ENCODE data around the gene SLC8A2.

SLC8A2 gene

DNA sequence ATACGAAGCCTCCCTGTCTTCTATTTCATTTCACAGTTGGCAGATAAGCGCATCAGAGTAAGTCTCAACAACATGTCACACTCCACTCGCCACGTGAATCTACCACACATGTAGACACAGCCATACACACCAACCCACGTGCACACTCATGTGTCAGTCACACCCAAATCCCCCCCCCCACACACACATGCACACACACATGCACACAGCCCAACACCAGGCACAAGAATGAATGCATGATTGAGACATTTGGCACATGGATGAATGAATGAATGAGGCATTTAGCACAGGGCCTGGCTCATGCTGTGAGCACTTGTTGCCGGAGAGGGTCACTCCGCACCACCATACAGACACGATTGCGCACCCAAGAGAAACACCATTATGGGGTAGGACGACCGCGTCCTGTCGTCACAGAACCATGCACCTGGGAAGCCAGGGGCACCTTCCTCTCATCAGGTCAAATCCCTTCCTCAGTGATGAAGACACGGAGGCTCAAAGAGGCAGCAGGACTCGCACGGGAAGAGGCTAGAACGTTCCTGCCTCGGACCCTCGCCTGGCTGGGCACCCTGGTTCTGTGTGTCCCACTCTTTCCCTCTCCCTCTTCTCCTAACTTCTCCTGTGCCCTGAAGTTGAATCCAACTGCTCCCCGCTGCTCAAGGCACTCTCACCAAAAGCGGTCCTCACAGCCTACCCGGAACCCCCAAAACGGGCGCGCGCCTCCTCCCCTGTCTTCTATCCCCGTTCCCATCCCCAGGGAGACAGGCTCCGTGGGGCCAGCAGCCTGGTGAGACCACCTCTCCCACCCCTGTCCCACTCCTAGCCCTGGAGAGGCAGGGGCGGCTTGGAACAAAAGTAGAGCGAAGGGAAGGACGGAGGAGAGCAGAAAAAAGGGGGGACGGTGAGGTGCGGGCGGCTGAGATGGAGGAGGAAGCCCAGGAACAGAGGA is 53.7 kb downstream of the SLC8A2 start:
- Histone ChIP-seq H3K79me2 (no peaks in the 10 kb centered on the region), H3K27ac (no peak overlapping the region), H3K9ac (no peak overlapping the region), H2AFZ (no peak overlapping the region), H3K4me2 (ENCODE audit: low read length) (no peak overlapping the region), H3K4me1 (no peaks in the 10 kb centered on the region), H3K4me3 (ENCODE audit: low read depth, low read length) (no peak overlapping the region), H3K36me3 (ENCODE audit: control insufficient read depth, insufficient read depth, low read length) (no peaks in the 10 kb centered on the region), H3K9me3 (ENCODE audit: control insufficient read depth, low read length) (no peaks in the 10 kb centered on the region), H3K27me3 (ENCODE audit: control insufficient read depth, insufficient read depth, low read length) (peaks cover 11% of the 10 kb centered on the region)
- TF ChIP-seq, protein P1, sequence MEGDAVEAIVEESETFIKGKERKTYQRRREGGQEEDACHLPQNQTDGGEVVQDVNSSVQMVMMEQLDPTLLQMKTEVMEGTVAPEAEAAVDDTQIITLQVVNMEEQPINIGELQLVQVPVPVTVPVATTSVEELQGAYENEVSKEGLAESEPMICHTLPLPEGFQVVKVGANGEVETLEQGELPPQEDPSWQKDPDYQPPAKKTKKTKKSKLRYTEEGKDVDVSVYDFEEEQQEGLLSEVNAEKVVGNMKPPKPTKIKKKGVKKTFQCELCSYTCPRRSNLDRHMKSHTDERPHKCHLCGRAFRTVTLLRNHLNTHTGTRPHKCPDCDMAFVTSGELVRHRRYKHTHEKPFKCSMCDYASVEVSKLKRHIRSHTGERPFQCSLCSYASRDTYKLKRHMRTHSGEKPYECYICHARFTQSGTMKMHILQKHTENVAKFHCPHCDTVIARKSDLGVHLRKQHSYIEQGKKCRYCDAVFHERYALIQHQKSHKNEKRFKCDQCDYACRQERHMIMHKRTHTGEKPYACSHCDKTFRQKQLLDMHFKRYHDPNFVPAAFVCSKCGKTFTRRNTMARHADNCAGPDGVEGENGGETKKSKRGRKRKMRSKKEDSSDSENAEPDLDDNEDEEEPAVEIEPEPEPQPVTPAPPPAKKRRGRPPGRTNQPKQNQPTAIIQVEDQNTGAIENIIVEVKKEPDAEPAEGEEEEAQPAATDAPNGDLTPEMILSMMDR (IDR thresholded peaks at IDR 0.05), result no peak

DNA sequence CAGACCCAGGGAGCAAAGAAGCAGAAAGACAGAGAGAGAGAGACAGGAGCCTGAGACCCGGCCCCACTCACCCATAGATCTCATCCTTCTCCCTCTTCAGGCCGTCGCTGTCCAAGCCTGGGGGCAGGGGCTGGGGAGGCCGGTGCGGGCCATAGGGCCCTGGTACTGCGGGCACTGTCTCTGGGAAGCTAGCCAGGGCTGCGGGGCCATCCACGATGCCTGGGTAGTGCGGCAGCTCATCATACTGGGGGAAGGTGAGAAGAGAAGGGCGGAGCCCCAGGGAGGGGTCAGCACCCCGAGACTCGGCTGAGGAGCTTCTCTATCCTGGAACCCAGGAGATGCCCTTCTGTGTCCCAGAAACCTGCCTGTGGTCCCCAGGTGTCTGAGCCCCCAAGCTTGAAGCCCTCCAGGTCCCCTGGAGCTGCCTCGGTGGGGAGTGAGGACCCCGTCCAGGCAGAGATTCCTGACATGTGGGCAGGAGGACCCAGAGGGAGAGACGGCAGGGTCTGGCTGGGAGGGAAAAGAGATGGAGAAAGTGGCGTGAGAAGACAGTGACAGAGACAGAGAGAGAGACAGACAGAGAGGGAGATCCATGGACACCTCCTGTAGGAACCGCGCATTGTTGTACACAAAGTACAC is 54.5 kb downstream of the SLC8A2 start:
- no peaks in the 10 kb centered on the region for H3K4me1 ChIP-seq
- no peaks in the 10 kb centered on the region for H3K9me3 ChIP-seq (ENCODE audit: control insufficient read depth, low read length)
- H3K36me3 ChIP-seq (ENCODE audit: control insufficient read depth, insufficient read depth, low read length), result no peaks in the 10 kb centered on the region
- no peak overlapping the region for H3K4me3 ChIP-seq (ENCODE audit: low read depth, low read length)
- no peak overlapping the region for H3K9ac ChIP-seq
- H3K27ac ChIP-seq, result no peak overlapping the region
- no peak overlapping the region for H2AFZ ChIP-seq
- no peak overlapping the region for H3K4me2 ChIP-seq (ENCODE audit: low read length)
- H3K27me3 ChIP-seq (ENCODE audit: control insufficient read depth, insufficient read depth, low read length), result peaks cover 11% of the 10 kb centered on the region
- no peaks in the 10 kb centered on the region for H3K79me2 ChIP-seq
- TF ChIP-seq, protein P1 (IDR thresholded peaks at IDR 0.05), result no peak

DNA sequence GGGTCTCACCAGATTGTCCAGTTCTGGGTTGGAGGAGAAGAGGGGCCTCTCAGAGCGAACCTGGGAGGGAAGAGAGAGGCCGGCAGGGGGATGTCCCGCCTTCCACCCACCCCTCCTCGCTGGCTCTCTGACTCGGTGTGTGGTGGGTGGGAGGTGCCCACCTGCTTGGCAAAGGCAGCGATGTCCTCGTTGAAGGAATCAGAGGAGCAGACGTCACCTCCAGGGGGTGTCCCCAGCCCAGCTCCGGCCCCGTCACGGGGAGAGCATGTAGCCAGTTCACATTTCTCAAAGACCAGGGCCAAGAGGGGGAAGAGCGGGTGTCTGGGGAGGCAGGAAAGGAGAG is 55.1 kb downstream of the SLC8A2 start:
- Histone ChIP-seq H3K79me2 (no peaks in the 10 kb centered on the region), H3K4me2 (ENCODE audit: low read length) (no peak overlapping the region), H3K9ac (no peak overlapping the region), H3K4me3 (ENCODE audit: low read depth, low read length) (no peak overlapping the region), H3K27ac (no peak overlapping the region), H3K9me3 (ENCODE audit: control insufficient read depth, low read length) (no peaks in the 10 kb centered on the region), H2AFZ (no peak overlapping the region), H3K4me1 (no peaks in the 10 kb centered on the region), H3K27me3 (ENCODE audit: control insufficient read depth, insufficient read depth, low read length) (peaks cover 11% of the 10 kb centered on the region), H3K36me3 (ENCODE audit: control insufficient read depth, insufficient read depth, low read length) (no peaks in the 10 kb centered on the region)
- TF ChIP-seq, protein P1 (IDR thresholded peaks at IDR 0.05), result no peak

DNA sequence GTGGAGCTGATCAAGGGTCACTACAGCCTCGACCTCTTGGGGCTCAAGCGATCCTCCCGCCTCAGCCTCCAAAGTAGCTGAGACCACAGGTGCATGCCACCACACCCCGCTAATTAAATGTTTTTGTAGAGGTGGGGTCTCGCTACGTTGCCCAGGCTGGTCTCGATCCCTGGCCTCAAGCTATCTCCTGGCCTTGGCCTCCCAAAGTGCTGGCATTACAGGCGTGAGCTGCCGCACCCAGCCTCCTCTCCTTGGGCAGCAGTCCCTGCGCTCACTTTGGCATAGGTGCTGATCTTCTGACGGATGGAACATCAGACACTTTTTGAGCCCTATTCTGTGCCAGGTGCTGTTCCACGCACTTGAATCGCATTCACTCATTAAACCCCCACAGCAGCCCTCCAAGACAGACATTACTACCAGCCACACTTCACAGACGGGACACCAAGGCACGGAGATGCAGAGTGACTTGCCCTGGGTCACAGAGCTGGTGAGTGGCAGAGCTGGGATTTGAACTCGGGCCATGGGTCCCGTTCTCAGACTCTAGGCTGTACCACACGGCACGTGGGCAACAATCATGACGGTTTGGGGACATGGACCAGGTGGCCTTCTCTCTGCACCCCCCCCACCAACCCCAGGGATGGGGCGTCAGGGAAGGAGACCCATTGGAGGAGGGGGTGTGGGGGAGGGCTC is 55.6 kb downstream of the SLC8A2 start:
- H3K9me3 ChIP-seq (ENCODE audit: control insufficient read depth, low read length), result no peaks in the 10 kb centered on the region
- H3K4me2 ChIP-seq (ENCODE audit: low read length), result no peak overlapping the region
- H3K4me3 ChIP-seq (ENCODE audit: low read depth, low read length), result no peak overlapping the region
- peaks cover 7% of the 10 kb centered on the region for H3K27me3 ChIP-seq (ENCODE audit: control insufficient read depth, insufficient read depth, low read length)
- no peak overlapping the region for H2AFZ ChIP-seq
- H3K79me2 ChIP-seq, result no peaks in the 10 kb centered on the region
- H3K27ac ChIP-seq, result no peak overlapping the region
- no peak overlapping the region for H3K9ac ChIP-seq
- H3K4me1 ChIP-seq, result no peaks in the 10 kb centered on the region
- TF ChIP-seq, protein P1 (IDR thresholded peaks at IDR 0.05), result no peak
- H3K36me3 ChIP-seq (ENCODE audit: control insufficient read depth, insufficient read depth, low read length), result no peaks in the 10 kb centered on the region

Data from parathyroid adenoma (tissue), 2 donors.